Germinal center (tissue), 1 donor: ENCODE measurements around the gene RAC3.

Source experiments
- DNase-seq: peaks from one replicate; pipeline ENCODE4 v3.0.0; 2012; ENCODE audit warnings: mixed read lengths, low spot score

RAC3 gene

GRCh38 chr17:82076018-82076784 lies 44.7 kb downstream of the RAC3 start:
- DNase-seq, result no peak

GRCh38 chr17:82076785-82077591 lies 45.5 kb downstream of the RAC3 start:
- no peak for DNase-seq

GRCh38 chr17:82077617-82078358 lies 46.3 kb downstream of the RAC3 start:
- DNase-seq, result no peak

GRCh38 chr17:82078433-82078832 lies 47.0 kb downstream of the RAC3 start:
- DNase-seq, result no peak

DNA sequence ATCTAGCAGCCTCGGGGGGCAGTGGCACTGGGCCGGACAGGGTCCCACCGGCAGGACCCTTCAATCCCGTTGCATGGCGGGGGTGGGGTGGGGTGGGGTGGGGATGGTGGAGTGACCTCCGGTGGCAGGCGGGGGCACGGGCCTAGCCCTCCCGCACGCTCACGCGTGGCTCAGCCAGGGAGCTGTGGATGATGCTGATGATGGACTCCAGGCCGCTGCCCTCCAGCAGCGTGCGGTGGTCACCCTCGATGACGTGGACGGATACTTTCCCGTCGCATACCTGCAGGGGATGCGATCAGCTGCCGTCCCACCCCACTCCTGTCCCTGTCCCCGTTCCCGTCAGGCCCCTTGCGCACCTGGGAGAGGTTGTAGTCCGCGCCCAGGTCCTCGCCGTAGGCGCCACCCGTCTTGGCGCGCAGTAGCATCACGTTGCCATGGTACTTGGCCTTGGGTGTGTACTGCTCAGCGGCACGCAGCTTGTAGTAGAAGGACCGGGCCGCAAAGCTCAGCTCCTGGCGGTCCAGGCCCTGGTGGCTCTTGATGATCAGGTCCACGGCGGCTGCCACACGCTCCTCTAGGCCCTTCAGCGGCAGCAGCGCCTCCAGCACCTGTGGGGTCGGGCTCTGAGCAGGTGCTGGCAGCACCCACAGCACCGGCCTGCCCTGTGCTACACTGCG lies 47.7 kb downstream of the RAC3 start:
- DNase-seq, result no peak

DNA sequence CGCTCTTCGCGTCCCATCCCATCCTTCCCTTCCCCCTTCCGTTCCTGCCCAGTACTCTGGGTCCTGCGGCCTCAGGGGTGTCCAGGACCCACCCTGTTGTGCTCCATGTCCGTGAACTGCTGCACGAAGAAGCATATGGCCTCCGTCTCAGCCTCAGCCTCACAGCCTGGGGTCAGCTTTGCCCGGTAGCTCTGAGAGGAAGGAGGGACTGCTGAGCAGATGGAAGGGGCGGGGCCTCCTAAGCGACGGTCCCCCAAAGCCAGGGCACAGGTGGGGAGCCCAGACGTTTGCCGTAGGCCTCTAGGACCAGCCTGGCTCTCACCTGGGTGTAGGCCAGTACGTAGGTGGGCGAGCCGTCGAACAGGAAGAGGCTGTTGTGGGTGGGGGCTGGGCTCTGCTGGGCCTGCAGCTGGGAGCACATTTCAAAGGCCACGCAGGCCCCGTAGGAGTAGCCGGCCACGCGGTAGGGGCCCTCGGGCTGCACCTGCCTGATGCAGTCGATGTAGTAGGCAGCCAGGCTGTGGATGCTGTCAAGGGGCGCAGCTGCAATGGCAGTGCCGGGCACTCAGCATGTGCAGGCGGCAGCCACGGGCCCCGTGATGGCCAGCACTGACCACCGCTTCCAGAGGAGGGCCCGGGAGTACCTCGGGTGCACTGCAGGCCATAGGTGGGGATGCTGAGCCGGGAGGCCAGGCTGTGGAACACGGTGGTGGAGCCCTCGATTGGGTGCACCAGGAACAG lies 48.7 kb downstream of the RAC3 start:
- no peak for DNase-seq

GRCh38 chr17:82080789-82081464 lies 49.4 kb downstream of the RAC3 start:
- DNase-seq, result no peak

GRCh38 chr17:82081546-82081945 lies 50.1 kb downstream of the RAC3 start:
- no peak for DNase-seq

- DNase-seq, result no peak
Measured at GRCh38 chr17:82081966-82082365, 50.5 kb downstream of the RAC3 start.

DNA sequence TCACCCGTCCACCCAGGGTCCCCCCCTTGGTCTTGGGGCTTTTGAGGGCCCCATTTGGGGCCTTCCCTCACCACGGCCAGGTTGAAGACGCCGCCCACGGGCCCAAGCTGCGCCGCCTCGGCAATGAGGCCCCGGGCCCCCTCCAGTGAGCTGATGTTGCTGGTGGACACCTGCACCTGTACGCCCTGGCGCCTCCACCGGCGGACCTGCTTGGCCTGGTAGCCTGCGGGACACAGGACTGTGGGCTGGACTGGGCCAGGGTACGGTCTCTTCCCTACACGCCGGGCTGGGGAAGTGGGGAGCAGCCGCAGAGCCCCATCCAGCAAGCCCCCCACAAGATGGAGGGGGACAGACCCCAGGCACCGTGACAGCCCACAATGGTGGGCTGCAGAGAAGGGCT lies 51.0 kb downstream of the RAC3 start:
- DNase-seq, result no peak

GRCh38 chr17:82083009-82083408 lies 51.5 kb downstream of the RAC3 start:
- no peak for DNase-seq
